GM20000 (cell line): ENCODE measurements around the gene PPP1R3F.
"Not testable (repeated sequence)": the region's sequence is repeated elsewhere in the genome, so short reads cannot be mapped to it uniquely, and the experiment has no call there.

ENCODE experiments used
- DNase-seq: peaks from one replicate; pipeline ENCODE4 v3.0.0; 2012; ENCODE audit warnings: low spot score
- TF ChIP-seq, protein P1 (sequence below): IDR thresholded peaks from 2 replicates; pipeline ENCODE4 v1.5.1; 2012; ENCODE audit warnings: mild to moderate bottlenecking, control low read depth; ENCODE audit errors: extremely low read depth, missing control alignments

The PPP1R3F gene

DNA sequence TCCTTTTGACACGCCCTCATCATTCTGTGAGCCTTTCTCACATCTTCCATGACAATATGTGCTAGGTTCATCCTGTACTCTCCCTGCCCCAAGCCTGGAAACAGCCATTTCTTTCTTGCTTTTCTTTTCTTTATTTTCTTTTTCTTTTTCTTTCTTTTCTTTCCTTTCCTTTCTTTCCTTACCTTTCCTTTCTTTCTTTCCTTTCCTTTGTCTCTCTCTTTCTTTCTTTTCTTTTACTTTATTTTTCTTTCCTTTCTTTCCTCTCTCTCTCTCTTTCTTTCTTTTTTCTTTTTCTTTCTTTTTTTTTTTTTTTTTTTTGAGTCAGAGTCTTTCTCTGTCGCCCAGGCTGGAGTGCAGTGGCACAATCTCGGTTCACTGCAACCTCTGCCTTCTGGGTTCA lies 14.6 kb downstream of the PPP1R3F start:
- no peak for DNase-seq
- TF ChIP-seq, protein P1, sequence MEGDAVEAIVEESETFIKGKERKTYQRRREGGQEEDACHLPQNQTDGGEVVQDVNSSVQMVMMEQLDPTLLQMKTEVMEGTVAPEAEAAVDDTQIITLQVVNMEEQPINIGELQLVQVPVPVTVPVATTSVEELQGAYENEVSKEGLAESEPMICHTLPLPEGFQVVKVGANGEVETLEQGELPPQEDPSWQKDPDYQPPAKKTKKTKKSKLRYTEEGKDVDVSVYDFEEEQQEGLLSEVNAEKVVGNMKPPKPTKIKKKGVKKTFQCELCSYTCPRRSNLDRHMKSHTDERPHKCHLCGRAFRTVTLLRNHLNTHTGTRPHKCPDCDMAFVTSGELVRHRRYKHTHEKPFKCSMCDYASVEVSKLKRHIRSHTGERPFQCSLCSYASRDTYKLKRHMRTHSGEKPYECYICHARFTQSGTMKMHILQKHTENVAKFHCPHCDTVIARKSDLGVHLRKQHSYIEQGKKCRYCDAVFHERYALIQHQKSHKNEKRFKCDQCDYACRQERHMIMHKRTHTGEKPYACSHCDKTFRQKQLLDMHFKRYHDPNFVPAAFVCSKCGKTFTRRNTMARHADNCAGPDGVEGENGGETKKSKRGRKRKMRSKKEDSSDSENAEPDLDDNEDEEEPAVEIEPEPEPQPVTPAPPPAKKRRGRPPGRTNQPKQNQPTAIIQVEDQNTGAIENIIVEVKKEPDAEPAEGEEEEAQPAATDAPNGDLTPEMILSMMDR: no peak

DNA sequence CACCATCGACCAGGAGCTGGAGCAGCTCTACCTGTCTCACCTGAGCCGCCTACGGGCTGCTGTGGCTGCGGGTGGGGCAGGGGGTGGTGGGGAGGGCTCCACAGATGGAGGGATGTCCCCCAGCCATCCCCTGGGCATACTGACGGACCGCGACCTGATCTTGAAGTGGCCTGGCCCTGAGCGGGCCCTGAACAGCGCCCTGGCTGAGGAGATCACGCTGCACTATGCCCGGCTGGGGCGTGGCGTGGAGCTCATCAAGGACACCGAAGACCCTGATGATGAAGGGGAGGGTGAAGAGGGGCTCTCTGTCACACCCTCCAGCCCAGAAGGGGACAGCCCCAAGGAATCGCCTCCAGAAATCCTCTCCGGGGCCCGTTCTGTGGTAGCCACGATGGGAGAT lies 16.5 kb downstream of the PPP1R3F start:
- DNase-seq: no peak
- TF ChIP-seq, protein P1: no peak

DNA sequence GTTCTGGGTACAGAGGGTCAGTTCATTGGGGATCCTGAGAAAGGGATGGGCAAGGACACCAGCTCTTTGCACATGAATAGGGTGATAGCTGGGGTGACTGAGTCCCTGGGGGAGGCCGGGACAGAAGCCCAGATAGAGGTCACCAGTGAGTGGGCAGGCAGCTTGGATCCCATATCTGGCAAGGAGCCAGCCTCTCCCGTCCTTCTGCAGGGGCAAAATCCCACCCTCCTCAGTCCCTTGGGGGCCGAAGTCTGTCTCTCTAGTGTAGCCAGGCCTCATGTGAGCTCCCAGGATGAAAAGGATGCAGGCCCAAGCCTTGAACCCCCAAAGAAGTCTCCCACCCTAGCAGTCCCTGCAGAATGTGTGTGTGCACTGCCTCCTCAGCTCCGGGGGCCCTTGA lies 17.0 kb downstream of the PPP1R3F start:
- DNase-seq: no peak
- TF ChIP-seq, protein P1: no peak

DNA sequence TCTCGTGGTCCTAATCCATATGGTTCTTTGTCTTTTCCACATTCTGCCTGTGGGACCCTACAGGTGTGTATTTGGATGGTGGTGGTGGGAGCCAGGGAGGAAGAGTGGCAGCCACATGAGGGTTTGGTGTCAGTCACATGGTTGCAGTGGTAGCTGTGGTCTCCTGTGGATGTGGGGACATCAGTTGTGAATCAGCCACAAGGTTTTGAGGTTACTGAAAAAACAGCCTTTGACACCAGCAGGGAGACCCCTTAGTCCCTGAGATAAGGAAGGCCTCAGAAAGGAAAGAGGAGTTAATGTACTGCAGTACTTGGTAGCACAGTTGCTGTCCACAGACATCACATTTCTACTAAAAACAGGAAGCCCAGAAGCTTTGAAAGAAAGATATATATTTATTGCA lies 18.1 kb downstream of the PPP1R3F start:
- TF ChIP-seq, protein P1: no peak
- no peak for DNase-seq

DNA sequence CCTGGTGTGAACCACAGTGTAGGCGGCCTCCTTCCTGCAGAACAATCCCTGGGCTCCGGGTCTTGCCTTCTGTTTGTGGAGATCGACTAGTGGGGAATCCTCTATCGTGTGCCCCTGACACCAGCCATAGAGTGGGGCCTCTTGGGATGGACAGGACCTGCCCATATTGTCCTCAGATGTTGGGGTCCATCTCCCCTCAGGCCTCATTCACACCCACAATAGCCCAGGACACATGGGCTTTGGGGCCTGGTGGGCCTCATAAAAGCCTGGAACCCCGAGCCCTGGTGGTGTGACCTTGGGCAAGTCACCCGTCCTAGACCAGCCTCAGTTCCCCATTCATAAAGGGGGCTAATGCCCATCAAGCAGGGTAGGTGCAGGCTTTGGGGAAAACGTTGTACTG lies 20.6 kb downstream of the PPP1R3F start:
- TF ChIP-seq, protein P1: no peak
- no peak for DNase-seq

- TF ChIP-seq, protein P1: peak; percentile 51
- DNase-seq: peak; percentile 37
These were observed 22.2 kb downstream of the PPP1R3F start for GRCh38 chrX:49291615-49292337.

GRCh38 chrX:49292400-49293362 lies 23.1 kb downstream of the PPP1R3F start:
- DNase-seq: no peak
- TF ChIP-seq, protein P1: no peak

GRCh38 chrX:49299293-49299692 lies 29.7 kb downstream of the PPP1R3F start:
- DNase-seq: not testable (repeated sequence)
